HG03521 (cell line): ENCODE results near the gene ANKS1B.
A peak's percentile ranks its signal among the peaks of the same experiment; 100 is the strongest.
"Not testable (repeated sequence)": the region's sequence is repeated elsewhere in the genome, so short reads cannot be mapped to it uniquely, and the experiment has no call there.

ENCODE experiments used
- ATAC-seq: cut with Tn5 transposase; IDR thresholded peaks from one replicate; pipeline ENCODE4 v1.9.1; 2021; ENCODE audit warnings: mild to moderate bottlenecking, moderate library complexity; ENCODE audit not compliant: unreplicated experiment

The ANKS1B gene

GRCh38 chr12:99709116-99709515 lies 275.6 kb downstream of the ANKS1B start:
- no peak for ATAC-seq

- no peak for ATAC-seq
These were observed 276.9 kb downstream of the ANKS1B start for GRCh38 chr12:99707883-99708282.

DNA sequence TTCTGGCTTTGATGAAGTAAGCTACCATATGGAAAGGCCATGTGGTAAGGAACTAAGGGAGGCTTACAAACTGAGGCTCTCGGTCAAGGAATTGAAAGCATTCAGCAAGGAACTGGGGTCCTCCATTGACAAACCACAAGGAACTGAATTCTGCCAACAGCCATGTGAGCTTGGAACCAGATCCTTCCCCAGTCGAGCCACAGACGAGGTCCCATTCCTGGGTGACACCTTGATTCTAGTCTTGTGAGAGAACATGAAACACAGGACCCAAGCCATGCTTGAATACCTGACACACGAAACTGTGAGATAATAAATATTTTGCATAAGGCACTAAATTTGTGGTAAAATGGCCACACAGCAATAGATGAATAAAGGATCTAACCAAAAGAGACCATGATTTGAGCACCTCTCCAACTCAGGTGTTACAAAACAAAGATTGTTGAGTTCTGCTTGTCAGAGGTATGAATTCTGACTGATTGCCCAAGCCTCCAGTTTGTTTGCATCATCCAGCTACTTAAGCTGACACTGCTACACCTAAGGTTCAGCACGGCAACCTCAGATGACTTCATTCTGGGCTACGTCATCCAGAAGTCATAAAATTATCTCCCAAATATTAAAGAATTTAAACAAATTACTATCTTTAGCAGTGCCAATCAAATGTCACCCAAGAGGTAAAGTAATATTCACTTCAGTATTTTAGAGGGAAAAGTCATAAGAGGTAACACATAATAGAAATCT lies 277.8 kb downstream of the ANKS1B start:
- no peak for ATAC-seq

DNA sequence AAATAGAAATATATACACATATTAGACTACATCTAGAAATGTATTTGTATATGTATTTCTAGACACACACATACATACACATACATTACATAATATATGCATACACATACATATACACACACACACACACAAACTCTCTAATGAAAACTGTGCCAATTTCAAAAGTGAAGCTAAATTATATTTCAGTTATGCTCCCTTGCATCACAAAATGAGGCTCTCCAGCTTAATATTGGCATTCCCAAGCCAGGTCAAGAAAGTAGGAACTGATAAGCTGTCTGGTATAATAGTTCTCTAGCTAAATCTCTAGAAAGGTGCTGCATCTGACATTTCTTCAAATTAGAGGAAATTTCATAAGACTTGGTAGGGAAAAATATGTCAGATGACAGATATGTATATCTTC lies 280.3 kb downstream of the ANKS1B start:
- no peak for ATAC-seq

GRCh38 chr12:99704036-99704435 lies 280.7 kb downstream of the ANKS1B start:
- ATAC-seq: no peak

GRCh38 chr12:99700032-99700431 lies 284.7 kb downstream of the ANKS1B start:
- ATAC-seq: no peak

- peak; percentile 45 for ATAC-seq
These were observed 289.7 kb downstream of the ANKS1B start for GRCh38 chr12:99695050-99695449.

- ATAC-seq: no peak
These were observed 298.6 kb downstream of the ANKS1B start for GRCh38 chr12:99686142-99686541.

GRCh38 chr12:99680276-99680675 lies 304.5 kb downstream of the ANKS1B start:
- ATAC-seq: no peak

GRCh38 chr12:99670635-99671034 lies 314.1 kb downstream of the ANKS1B start:
- no peak for ATAC-seq

GRCh38 chr12:99658671-99659349 lies 325.9 kb downstream of the ANKS1B start:
- ATAC-seq: no peak

- ATAC-seq: no peak
These were observed 335.2 kb downstream of the ANKS1B start for GRCh38 chr12:99649551-99649950.

- ATAC-seq: no peak
These were observed 336.6 kb downstream of the ANKS1B start for GRCh38 chr12:99648183-99648582.

GRCh38 chr12:99647453-99647852 lies 337.3 kb downstream of the ANKS1B start, which contains the start of gene GARIN6:
Gene GARIN6 (plus strand): TSS chr12:99647753. CDS start chr12:99648175, 422 bp downstream.
- ATAC-seq: no peak

DNA sequence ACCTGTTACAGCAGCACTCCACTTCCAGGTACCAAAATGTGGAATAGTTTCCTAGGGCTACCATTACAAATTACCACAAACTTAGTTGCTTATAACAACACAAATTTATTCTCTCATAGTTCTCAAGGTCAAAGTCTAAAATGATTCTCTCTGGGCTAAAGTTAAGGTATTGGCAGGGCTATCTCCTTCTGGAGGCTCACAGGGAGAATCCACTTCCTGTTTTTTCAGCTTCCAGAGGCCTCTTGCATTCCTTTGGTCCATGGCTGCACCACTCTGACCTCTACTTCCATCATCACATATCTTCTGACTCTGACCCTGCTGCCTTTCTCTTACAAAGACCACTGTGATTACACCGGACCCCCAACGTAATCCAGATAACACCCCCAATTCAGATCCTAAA lies 340.1 kb downstream of the ANKS1B start:
- ATAC-seq: no peak

DNA sequence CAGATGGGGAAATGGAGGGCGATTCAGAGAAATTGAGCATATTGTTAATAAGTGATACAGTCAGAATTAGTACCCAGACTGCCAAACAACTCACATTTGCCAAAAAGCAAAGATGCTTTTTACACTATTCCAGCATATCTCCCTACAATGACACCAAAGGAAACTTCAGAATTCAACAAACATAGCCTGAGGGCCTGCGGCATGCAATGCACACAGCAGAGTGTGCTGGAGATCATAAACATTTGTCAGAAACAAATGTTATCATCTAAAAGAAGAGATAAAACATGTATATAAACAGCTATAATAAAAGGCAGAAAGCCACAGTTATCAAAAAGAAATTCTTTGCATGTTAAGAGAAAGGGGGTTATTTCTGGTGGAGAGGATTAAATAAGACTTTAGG lies 357.3 kb downstream of the ANKS1B start:
- no peak for ATAC-seq

DNA sequence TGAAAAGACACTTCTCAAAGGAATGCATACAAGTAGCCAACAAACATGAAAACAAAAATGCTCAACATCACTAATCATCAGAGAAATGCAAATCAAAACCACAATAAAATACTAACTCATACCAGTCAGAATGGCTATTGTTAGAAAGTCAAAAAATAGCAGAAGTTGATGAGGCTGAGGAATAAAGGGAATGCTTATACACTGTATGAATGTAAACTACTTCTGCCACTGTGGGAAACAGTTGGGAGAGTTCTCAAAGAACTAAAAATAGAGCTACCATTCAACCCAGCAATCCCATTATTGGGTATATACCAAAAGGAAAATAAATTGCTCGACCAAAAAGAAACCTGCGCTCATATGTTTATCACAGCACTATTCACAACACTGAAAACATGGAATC lies 360.1 kb downstream of the ANKS1B start:
- not testable (repeated sequence) for ATAC-seq

- no peak for ATAC-seq
These were observed 364.6 kb downstream of the ANKS1B start for GRCh38 chr12:99620159-99620479.

DNA sequence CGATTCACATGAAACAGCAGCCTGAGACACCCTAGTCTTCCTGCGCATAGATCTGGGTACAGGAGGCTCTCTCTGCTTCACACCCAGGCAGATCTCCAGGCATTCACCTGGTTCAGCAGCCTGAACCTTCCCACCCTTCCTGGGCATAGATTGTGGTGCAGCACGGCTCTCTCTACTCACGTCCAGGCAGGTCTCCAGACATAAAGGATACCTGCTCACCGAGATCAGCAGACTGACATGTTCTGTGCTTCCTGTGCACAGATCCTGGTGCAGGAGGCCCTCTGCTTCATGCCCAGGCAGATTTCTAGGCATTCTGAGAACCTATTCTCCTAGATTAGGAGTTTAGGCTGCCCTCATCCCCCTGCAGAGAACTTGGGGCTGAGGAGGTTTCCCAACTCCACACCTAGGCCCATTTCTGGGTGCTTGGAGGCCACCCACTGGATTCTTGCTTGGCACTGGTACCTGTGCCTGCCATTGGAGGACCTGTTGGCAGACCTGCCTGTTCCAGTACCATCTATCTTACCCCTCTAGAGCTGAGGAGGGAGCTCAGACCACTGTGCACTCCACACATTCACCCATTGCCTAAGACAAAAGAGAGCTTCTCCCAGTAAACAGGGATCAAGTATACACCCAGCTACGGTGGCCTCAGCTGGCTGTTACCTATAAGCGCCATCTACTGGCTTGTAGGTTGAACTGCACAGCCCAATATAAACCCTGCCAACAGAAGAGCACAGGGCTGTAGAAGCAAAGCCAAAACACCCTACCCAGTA lies 365.2 kb downstream of the ANKS1B start:
- ATAC-seq: peak; percentile 90

DNA sequence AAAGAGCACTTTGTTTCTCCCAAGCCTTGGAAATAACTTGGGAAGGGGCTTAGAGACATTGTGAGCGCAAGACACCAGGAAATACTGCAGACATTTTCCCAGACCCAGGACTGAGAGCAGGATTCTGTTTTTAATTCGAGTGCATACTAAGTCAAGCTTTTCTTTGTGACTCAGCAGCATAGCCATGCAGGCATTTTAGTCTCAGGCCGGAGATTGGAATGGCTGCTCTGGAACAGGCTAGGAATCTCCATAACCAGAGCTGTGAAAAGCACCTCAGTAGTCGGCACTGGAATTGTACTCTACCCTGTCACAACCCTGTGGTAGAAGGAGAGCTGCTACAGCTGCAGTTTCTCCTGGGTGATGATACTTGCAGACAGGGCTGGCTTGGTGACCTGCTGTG lies 366.1 kb downstream of the ANKS1B start:
- no peak for ATAC-seq

GRCh38 chr12:99611599-99611998 lies 373.1 kb downstream of the ANKS1B start:
- ATAC-seq: no peak

GRCh38 chr12:99611117-99611516 lies 373.6 kb downstream of the ANKS1B start:
- ATAC-seq: no peak
